Measurements from ENCODE around the gene LLCFC1.

- TF ChIP-seq CTCF (IDR thresholded peaks at IDR 0.05) (no peak), POLR2A (IDR thresholded peaks at IDR 0.05) (no peak)
These were observed 15.9 kb upstream of the LLCFC1 start for GRCh38 chr7:142923391-142923790.
